ENCODE measurements around the gene UQCC2. TPM values are rescaled to one million over a fixed set of nuclear protein-coding genes. Genes with fewer than 3 reads are reported as not detected.

UQCC2 gene
- polyA plus RNA-seq, 1 of the 3 experiments (the other 2 are of a cell fraction): 59.0 TPM

GRCh38 chr6:33733709-33734007, 22.2 kb upstream of the UQCC2 start:
- no peaks in the 10 kb centered on the region for H3K9me3 ChIP-seq
- H3K9me2 ChIP-seq: no peaks in the 10 kb centered on the region
- POLR2A ChIA-PET: no interaction called here
- H3K9ac ChIP-seq: no peak overlapping the region
- no peaks in the 10 kb centered on the region for H3F3A ChIP-seq (replicated peaks; ENCODE audit: insufficient read depth)
- peaks cover 0 to 13% of the 10 kb centered on the region in 2 experiments; a peak in 1 of 4 replicates for H3K4me1 ChIP-seq (ENCODE audit: control insufficient read depth in 1 of 2, insufficient read depth in 2 of 2, low read depth in 1 of 2, low read length in 1 of 2)
- WGBS (ENCODE audit: low lambda C conversion rate): 94% methylated on average over 6 of the region's 8 CpGs
- no peak overlapping the region for H3K4me2 ChIP-seq
- DNase-seq: no peak
- CTCF ChIA-PET: interaction anchor here (1.6 to 8.2 kb wide), 2 partner anchors 10 to 11 kb away, joined by 6 to 59 read pairs; no protein-coding TSS in a partner anchor
- H3K79me2 ChIP-seq (ENCODE audit: insufficient read depth): no peaks in the 10 kb centered on the region
- H3K4me3 ChIP-seq (ENCODE audit: low read depth in 2 of 2, low read length in 1 of 2): no peak overlapping the region
- no peaks in the 10 kb centered on the region for H3K36me3 ChIP-seq (replicated peaks in 1 of 2; ENCODE audit: control insufficient read depth in 1 of 2, insufficient read depth in 2 of 2, low read length in 1 of 2)
- H4K20me1 ChIP-seq (ENCODE audit: insufficient read depth): no peaks in the 10 kb centered on the region
- H3K27ac ChIP-seq (ENCODE audit: low read depth in 2 of 2, low read length in 1 of 2): no peak overlapping the region
- TF ChIP-seq FOXM1 (IDR thresholded peaks at IDR 0.05; ENCODE audit: low read depth): no peak
- no peak for TF ChIP-seq TAF1 (IDR thresholded peaks at IDR 0.05; ENCODE audit: borderline replicate concordance, low read depth, low read length)
- TF ChIP-seq NFIC (IDR thresholded peaks at IDR 0.05; ENCODE audit: borderline replicate concordance): no peak
- no peak for TF ChIP-seq TCF12 (IDR thresholded peaks at IDR 0.05)
- TF ChIP-seq ELF1 (IDR thresholded peaks at IDR 0.05): no peak
- TF ChIP-seq USF2 (IDR thresholded peaks at IDR 0.05; ENCODE audit: borderline replicate concordance, low read depth, low read length): no peak
- TF ChIP-seq IRF3 (IDR thresholded peaks at IDR 0.05; ENCODE audit: low read depth, low read length): no peak
- TF ChIP-seq TEAD4 (IDR thresholded peaks at IDR 0.05; ENCODE audit: borderline replicate concordance, insufficient read depth): no peak
- H2AFZ ChIP-seq (ENCODE audit: low read depth): no peak overlapping the region
- 0 out of 2 replicates have a peak, but pooled peaks cover under 1% of the 10 kb centered on the region for H3K27me3 ChIP-seq (ENCODE audit: insufficient read depth)

GRCh38 chr6:33732817-33733708, 21.6 kb upstream of the UQCC2 start:
- 78% methylated on average over 10 of the region's 13 CpGs for WGBS (ENCODE audit: low lambda C conversion rate)
- TF ChIP-seq NFIC (IDR thresholded peaks at IDR 0.05; ENCODE audit: borderline replicate concordance): no peak
- no peak for TF ChIP-seq GABPA (IDR thresholded peaks at IDR 0.05; ENCODE audit: low read depth)
- no peak for TF ChIP-seq USF2 (IDR thresholded peaks at IDR 0.05; ENCODE audit: borderline replicate concordance, low read depth, low read length)
- TF ChIP-seq CHD2 (IDR thresholded peaks at IDR 0.05; ENCODE audit: low read length, partially characterized antibody): no peak
- no peak for TF ChIP-seq USF1 (IDR thresholded peaks at IDR 0.05; ENCODE audit: borderline replicate concordance, low read depth)
- no peak for TF ChIP-seq EZH2phosphoT487 (IDR thresholded peaks at IDR 0.05; ENCODE audit: borderline replicate concordance, low read depth)
- no peak for TF ChIP-seq SMC3 (IDR thresholded peaks at IDR 0.05; ENCODE audit: low read depth, low read length)
- no peak for TF ChIP-seq MEF2A (IDR thresholded peaks at IDR 0.05; ENCODE audit: borderline replicate concordance, low read depth)
- TF ChIP-seq ELF1 (IDR thresholded peaks at IDR 0.05): no peak
- TF ChIP-seq TAF1 (IDR thresholded peaks at IDR 0.05; ENCODE audit: borderline replicate concordance, low read depth, low read length): no peak
- TF ChIP-seq POLR2AphosphoS5 (IDR thresholded peaks at IDR 0.05; ENCODE audit: low read depth, low read length): no peak
- no peak for TF ChIP-seq JUND (IDR thresholded peaks at IDR 0.05)
- no peak for TF ChIP-seq FOXJ3 (CRISPR knock-in tag; IDR thresholded peaks at IDR 0.05)
- no peaks in the 10 kb centered on the region for H3K79me2 ChIP-seq (ENCODE audit: insufficient read depth)
- CTCF ChIA-PET: interaction anchor here (1.0 to 8.2 kb wide), 4 partner anchors 11 to 29 kb away, joined by 4 to 59 read pairs (median 5); partner anchors contain the start of gene UQCC2
- H3F3A ChIP-seq (replicated peaks; ENCODE audit: insufficient read depth): no peaks in the 10 kb centered on the region
- no peak overlapping the region for H3K4me2 ChIP-seq
- H3K9ac ChIP-seq: no peak overlapping the region
- H3K27ac ChIP-seq (ENCODE audit: low read depth in 2 of 2, low read length in 1 of 2): no peak overlapping the region
- peaks cover 0 to 13% of the 10 kb centered on the region in 2 experiments; a peak in 1 of 4 replicates for H3K4me1 ChIP-seq (ENCODE audit: control insufficient read depth in 1 of 2, insufficient read depth in 2 of 2, low read depth in 1 of 2, low read length in 1 of 2)
- H3K4me3 ChIP-seq (ENCODE audit: low read depth in 2 of 2, low read length in 1 of 2): no peak overlapping the region
- DNase-seq: no peak
- H2AFZ ChIP-seq (ENCODE audit: low read depth): no peak overlapping the region
- no peaks in the 10 kb centered on the region for H3K9me3 ChIP-seq
- no peaks in the 10 kb centered on the region for H4K20me1 ChIP-seq (ENCODE audit: insufficient read depth)
- H3K27me3 ChIP-seq (ENCODE audit: insufficient read depth): 0 out of 2 replicates have a peak, but pooled peaks cover 6% of the 10 kb centered on the region
- H3K9me2 ChIP-seq: no peaks in the 10 kb centered on the region
- POLR2A ChIA-PET: no interaction called here
- H3K36me3 ChIP-seq (replicated peaks in 1 of 2; ENCODE audit: control insufficient read depth in 1 of 2, insufficient read depth in 2 of 2, low read length in 1 of 2): no peaks in the 10 kb centered on the region

Data from SK-N-SH (cell line).